Heart left ventricle (tissue), 16 donors: ENCODE measurements around the gene BICDL2. TPM values are rescaled to one million over a fixed set of nuclear protein-coding genes. Genes with fewer than 3 reads are reported as not detected.

Experiments used
- ATAC-seq, 4 donors: fragments of 200-7000 bp; cut with Tn5 transposase; one replicate each; pipeline ENCODE4 v1.9.1; 2020 to 2022; ENCODE audit warnings: moderate library complexity in 4 of 4, mild to moderate bottlenecking in 3 of 4, moderate number of reproducible peaks in 1 of 4
- DNase-seq, 5 donors: peaks; one replicate each; pipeline ENCODE4 v3.0.0-alpha.2; 2020
- H3K27ac ChIP-seq, 12 donors: fragments of 200-600 bp; sonication (generic) in 4 of 12; one replicate each; pipeline versions ENCODE4 v1.5.0 to v1.8.0; 2016 to 2022; ENCODE audit warnings: mild to moderate bottlenecking in 2 of 12
- H3K27me3 ChIP-seq, 9 donors: fragments of 200-600 bp; sonication (generic) in 2 of 9; one replicate each; pipeline versions ENCODE4 v1.5.1 to v1.8.0; 2016 to 2022; ENCODE audit warnings: mild to moderate bottlenecking in 3 of 9
- H3K36me3 ChIP-seq, 9 donors: fragments of 200-600 bp; sonication (generic) in 2 of 9; one replicate each; pipeline versions ENCODE4 v1.5.0 to v1.8.0; 2018 to 2022; ENCODE audit warnings: mild to moderate bottlenecking in 2 of 9
- H3K4me1 ChIP-seq, 12 donors: fragments of 200-600 bp; sonication (generic) in 4 of 12; one replicate each; pipeline versions ENCODE4 v1.5.0 to v1.8.0; 2016 to 2022; ENCODE audit warnings: mild to moderate bottlenecking in 3 of 12
- H3K4me3 ChIP-seq, 12 donors: fragments of 200-600 bp; sonication (generic) in 4 of 12; one replicate each; pipeline versions ENCODE4 v1.5.0 to v1.8.0; 2017 to 2022; ENCODE audit warnings: mild to moderate bottlenecking in 9 of 12, moderate library complexity in 4 of 12
- H3K9me3 ChIP-seq, 12 donors: fragments of 200-600 bp; sonication (generic) in 4 of 12; one replicate each; pipeline versions ENCODE4 v1.5.0 to v1.8.0; 2016 to 2022; ENCODE audit warnings: mild to moderate bottlenecking in 1 of 12
- CTCF ChIP-seq, 12 donors: fragments of 200-600 bp; sonication (generic) in 4 of 12; IDR thresholded peaks; one replicate each; pipeline versions ENCODE4 v1.5.0 to v1.8.0; 2018 to 2022; ENCODE audit warnings: antibody characterized with exemption in 12 of 12, mild to moderate bottlenecking in 5 of 12
- POLR2A ChIP-seq, 2 donors: fragments of 450-650 bp; IDR thresholded peaks; one replicate each; pipeline ENCODE4 v1.6.1; 2017; ENCODE audit warnings: antibody characterized with exemption in 2 of 2, mild to moderate bottlenecking in 2 of 2, moderate library complexity in 2 of 2
- WGBS, 4 donors: extraction: QIAGEN DNeasy Blood & Tissue Kit in 2 of 4; methylation state at CpG; one replicate each; pipeline versions ENCODE4 v1.1.5 to v1.1.7; 2013 to 2018; 5-methylcytosine and 5-hydroxymethylcytosine counted together
- intact Hi-C, 10 donors: fragments of 100-400 bp; cut with DNase I; formaldehyde crosslinking; loops; one replicate each; pipeline versions ENCODE4 v1.11.1 to v1.14.2; 2022
- polyA plus RNA-seq, 2 donors: library from polyadenylated mRNA; stranded (reverse); fragments of 200-250 nt; gene quantifications; one replicate each; pipeline ENCODE4 v1.2.3, GENCODE V29; 2013
- total RNA-seq, 9 donors: library from RNA; depleted of rRNA in 2 of 9; stranded (reverse); fragments of >200 nt in 2 of 9; fragmentation: NEBNext Ultra II Directional in 3 of 9; extraction: Animal tissue kit (Norgen Biotek cat#: 25700) in 3 of 9; gene quantifications; one replicate each; pipeline versions ENCODE4 v1.1.0 to v1.2.4, GENCODE V29; 2016 to 2023
- donor health status: ischemic (EF 13 %, LVEDD 7.1; RV severe dilation, severe dysfunction).
- donor health status: healthy with polysubstance abuse.
- donor health status: DM: no; HTN: yes; CAD: no.
- donor health status: DM: no; HTN: no; CAD: no.
- donor health status: ischemic (EF 25% LVEDD 6.9; RV normal size, moderate dysfunction).
- donor health status: ischemic (EF 25% LVEDD 5.7; RV mildly dilated, moderate dysfunction).
- donor health status: healthy.
- donor health status: DM: yes; HTN: yes; CAD: no.
- donor health status: ischemic (EF 35%, LVEDD 5.7; RV mildly dilated, moderate dysfunction).
- donor health status: nonischemic (EF 11% LVEDD 7.7; RV severe dilation, severe dysfunction).
- donor health status: DM: yes; HTN: yes; CAD: no.
- donor health status: PGD.
- donor health status: ischemic (EF 29% LVEDD 5.4; RV normal size, mild dysfunction).
- donor health status: nonischemic (EF 23%, LVEDD 6.1; RV moderate dilation, normal function).

Gene BICDL2
- total and polyA plus RNA-seq, 11 donors: 0.07 TPM; not detected in 10

- peak overlapping the region in 1 of 12 donors; percentile 67 for H3K27ac ChIP-seq
Measured at GRCh38 chr16:3003582-3004270, 33.0 kb downstream of the BICDL2 start.

GRCh38 chr16:3001316-3001715 is 35.4 kb downstream of the BICDL2 start:
- peaks cover 0 to 36% (median 7%) of the 10 kb centered on the region in 9 donors for H3K27me3 ChIP-seq
- TF ChIP-seq CTCF (IDR thresholded peaks at IDR 0.05) (no peak), POLR2A (IDR thresholded peaks at IDR 0.05) (no peak)
- 68 to 77% (median 73%) methylated on average over 10 to 12 of the region's 12 CpGs for WGBS, 4 donors
- no peak for ATAC-seq
- no peaks in the 10 kb centered on the region for H3K36me3 ChIP-seq
- no peak overlapping the region for H3K4me3 ChIP-seq
- peaks cover 0 to 14% (median 3%) of the 10 kb centered on the region in 12 donors for H3K4me1 ChIP-seq
- H3K9me3 ChIP-seq: no peaks in the 10 kb centered on the region
- intact Hi-C loops: no loop called here
- H3K27ac ChIP-seq: no peak overlapping the region
- DNase-seq: no peak

More at GRCh38 chr16:3003582-3004270, 33.0 kb downstream of the BICDL2 start:
- TF ChIP-seq CTCF (IDR thresholded peaks at IDR 0.05): peak; percentile 7 to 69 (median 55)
- peak in 1 of 2 donors; percentile 40 for TF ChIP-seq POLR2A (IDR thresholded peaks at IDR 0.05)
- DNase-seq (peak; percentile 95 to 99 (median 97)), ATAC-seq (peak; percentile 99)
- WGBS, 4 donors: 8 to 11% (median 9%) methylated on average over 40 to 58 of the region's 58 CpGs
- peak overlapping the region in 10 of 12 donors; percentile 15 to 53 (median 28) for H3K4me3 ChIP-seq
- peaks cover 0 to 51% (median 20%) of the 10 kb centered on the region in 9 donors for H3K27me3 ChIP-seq
- no peaks in the 10 kb centered on the region for H3K9me3 ChIP-seq
- H3K4me1 ChIP-seq: peaks cover 0 to 28% (median 4%) of the 10 kb centered on the region in 12 donors
- H3K36me3 ChIP-seq: peaks cover 0 to 2% (median 0%) of the 10 kb centered on the region in 9 donors
- intact Hi-C loops: loop anchor here in 1 of 10 donors (1.0 kb wide), 1 partner anchor 17 kb away; the partner anchor contains the start of gene TNFRSF12A

- H3K27ac ChIP-seq: no peak overlapping the region
- 71 to 89% (median 86%) methylated on average over 1 to 4 of the region's 4 CpGs for WGBS, 4 donors
- H3K4me3 ChIP-seq: no peak overlapping the region
- H3K9me3 ChIP-seq: no peaks in the 10 kb centered on the region
- H3K27me3 ChIP-seq: peaks cover 0 to 28% (median 2%) of the 10 kb centered on the region in 9 donors
- H3K36me3 ChIP-seq: no peaks in the 10 kb centered on the region
- peaks cover 0 to 14% (median 3%) of the 10 kb centered on the region in 12 donors for H3K4me1 ChIP-seq
- ATAC-seq (no peak), DNase-seq (no peak)
- intact Hi-C loops: no loop called here
- TF ChIP-seq POLR2A (IDR thresholded peaks at IDR 0.05): no peak
- TF ChIP-seq CTCF (IDR thresholded peaks at IDR 0.05): no peak
Measured at GRCh38 chr16:3000540-3000939, 36.2 kb downstream of the BICDL2 start.

- no peak for DNase-seq
- WGBS, 4 donors: 78 to 95% (median 80%) methylated on average over 6 of the region's 6 CpGs
- no peak for ATAC-seq
- H3K27ac ChIP-seq: no peak overlapping the region
- peaks cover 0 to 25% (median 2%) of the 10 kb centered on the region in 9 donors for H3K27me3 ChIP-seq
- peaks cover 0 to 10% (median 2%) of the 10 kb centered on the region in 12 donors for H3K4me1 ChIP-seq
- intact Hi-C loops: no loop called here
- TF ChIP-seq CTCF (IDR thresholded peaks at IDR 0.05): no peak
- TF ChIP-seq POLR2A (IDR thresholded peaks at IDR 0.05): no peak
- no peaks in the 10 kb centered on the region for H3K36me3 ChIP-seq
- H3K9me3 ChIP-seq: no peaks in the 10 kb centered on the region
- H3K4me3 ChIP-seq: no peak overlapping the region
Measured at GRCh38 chr16:2999929-3000328, 36.8 kb downstream of the BICDL2 start.
